ENCODE measurements around the gene TRPM4. TPM values are rescaled to one million over a fixed set of nuclear protein-coding genes. Genes with fewer than 3 reads are reported as not detected.
A peak's percentile ranks its signal among the peaks of the same experiment; 100 is the strongest.

Gene TRPM4
- total and polyA plus RNA-seq, 2 of the 8 experiments (the other 6 are each of a cell fraction or from before 2014, with no cell fraction given): 11.3 to 13.3 TPM

DNA sequence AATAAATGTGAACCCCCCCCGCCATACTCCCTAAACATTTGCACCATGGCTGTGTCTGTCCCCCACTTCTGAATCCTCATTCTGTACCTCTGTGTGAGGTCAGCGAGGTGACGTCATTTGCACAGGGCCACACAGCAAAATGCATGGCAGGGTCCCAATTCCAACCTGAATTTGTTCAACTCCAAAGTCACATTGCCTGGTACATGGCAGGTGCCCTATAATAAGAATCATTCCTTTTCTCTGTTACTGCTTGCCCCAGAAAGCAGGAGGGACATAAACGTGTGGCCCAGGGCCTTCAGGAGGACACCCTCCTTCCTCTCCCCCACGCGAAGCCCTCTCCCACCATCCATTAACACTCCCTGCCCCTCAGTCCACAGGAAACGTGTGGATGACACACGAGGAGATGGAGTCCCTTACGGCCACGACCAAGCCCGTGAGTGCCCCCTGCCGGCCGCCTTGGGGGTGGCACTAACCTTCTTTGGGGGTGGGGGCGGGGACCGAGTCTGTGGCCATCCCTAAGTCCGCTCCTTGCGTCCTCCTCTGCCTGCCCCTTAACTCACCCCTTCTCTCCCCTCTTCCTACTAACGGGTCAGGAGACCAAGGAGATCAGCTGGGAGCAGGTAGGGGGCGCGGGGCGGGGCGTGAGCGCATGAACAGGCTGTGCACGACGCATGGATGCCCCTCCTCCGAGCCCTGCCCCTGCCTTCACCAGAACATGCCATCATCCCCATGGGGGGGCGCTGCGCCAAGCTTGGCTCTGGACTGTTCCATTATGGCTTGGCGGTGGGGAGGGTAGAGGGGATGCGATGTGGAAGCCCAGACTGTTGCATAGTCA, 11.8 kb upstream of the TRPM4 start (continued):
- peak; percentile 68 for TF ChIP-seq SP1 (IDR thresholded peaks at IDR 0.05; ENCODE audit: low read depth, low read length)
- no peak for TF ChIP-seq TEAD4 (IDR thresholded peaks at IDR 0.05; ENCODE audit: low read depth, low read length)
- TF ChIP-seq SIX5 (IDR thresholded peaks at IDR 0.05; ENCODE audit: low read depth, low read length): no peak
- TF ChIP-seq, protein P1, sequence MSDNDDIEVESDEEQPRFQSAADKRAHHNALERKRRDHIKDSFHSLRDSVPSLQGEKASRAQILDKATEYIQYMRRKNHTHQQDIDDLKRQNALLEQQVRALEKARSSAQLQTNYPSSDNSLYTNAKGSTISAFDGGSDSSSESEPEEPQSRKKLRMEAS (IDR thresholded peaks at IDR 0.05): peak; percentile 43; the same call in 1 of the 2 replicates
- TF ChIP-seq RAD21 (IDR thresholded peaks at IDR 0.05 in 1 of 2, conservative IDR thresholded peaks at IDR 0.05 in 1 of 2; ENCODE audit: low read depth in 2 of 2, low read length in 2 of 2): peak; percentile 61 to 70
- TF ChIP-seq CREB1 (IDR thresholded peaks at IDR 0.05): peak; percentile 54; the same call in 1 of the 2 replicates
- TF ChIP-seq GTF2F1 (IDR thresholded peaks at IDR 0.05; ENCODE audit: borderline replicate concordance, low read depth, low read length): 0 out of 2 replicates have a peak, but pooled peaks have one; percentile 32
- TF ChIP-seq CTBP2 (IDR thresholded peaks at IDR 0.05; ENCODE audit: borderline replicate concordance, insufficient read depth, insufficient read length, low read length): peak; percentile 44
- TF ChIP-seq EP300 (IDR thresholded peaks at IDR 0.05; ENCODE audit: borderline replicate concordance in 1 of 2, low read depth in 2 of 2, low read length in 2 of 2): peak in 1 of 2 experiments; percentile 98; a peak in 2 of 3 replicates
- 0 out of 2 replicates have a peak, but pooled peaks have one; percentile 9 for TF ChIP-seq POLR2AphosphoS5 (IDR thresholded peaks at IDR 0.05; ENCODE audit: low read depth, low read length)
